K562 (cell line): ENCODE results near the gene RNF166. TPM values are rescaled to one million over a fixed set of nuclear protein-coding genes. Genes with fewer than 3 reads are reported as not detected.

Experiments used
- ATF1 ChIP-seq, 2 experiments: fragments of 450-650 bp in 1 of 2; IDR thresholded peaks; 2 replicates each; pipeline ENCODE4 v1.6.1; 2016; ENCODE audit warnings: missing compliant biosample characterization in 1 of 2, missing genetic modification characterization in 1 of 2
- FOS ChIP-seq: IDR thresholded peaks from 3 replicates; pipeline ENCODE4 v1.6.1; 2011; ENCODE audit not compliant: insufficient read length; ENCODE audit errors: extremely low read depth
- POLR2B ChIP-seq: fragments of 450-650 bp; IDR thresholded peaks from 2 replicates; pipeline ENCODE4 v1.6.1; 2018; ENCODE audit warnings: low read depth; ENCODE audit not compliant: partially characterized antibody
- TBL1XR1 ChIP-seq, 2 experiments: IDR thresholded peaks; 2 replicates each; pipeline ENCODE4 v1.6.1; 2012; ENCODE audit warnings: improper control_type of control experiment in 2 of 2, low read length in 2 of 2, mild to moderate bottlenecking in 1 of 2
- U2AF1 ChIP-seq: fragments of 200-400 bp; formaldehyde crosslinking; optimal IDR thresholded peaks from 2 replicates; pipeline ENCODE3; 2017; ENCODE audit warnings: mild to moderate bottlenecking, low read depth, low read length, moderate library complexity
- polyA plus RNA-seq, 8 experiments: library from polyadenylated mRNA; depleted of rRNA in 4 of 8; stranded (reverse) in 5 of 8; unstranded in 3 of 8; fragments of >200 nt; fragmentation: Nextera tagmentation in 2 of 8; fragmentation: Illumina TruSeq in 1 of 8; extraction: Ambion mirVana in 2 of 8; extraction: Trizol in 1 of 8; gene quantifications; 2 replicates each; pipeline versions ENCODE4 v1.2.1 to v1.2.3, GENCODE V29; 2011 to 2014; ENCODE audit warnings: inconsistent platforms in 1 of 8, missing spikeins in 1 of 8
- total RNA-seq, 7 experiments: library from RNA; depleted of rRNA in 6 of 7; stranded (reverse); fragments of >200 nt in 6 of 7; fragmentation: Illumina TruSeq in 2 of 7; extraction: Trizol in 2 of 7; gene quantifications; 2 replicates each; pipeline versions ENCODE4 v1.2.1 to v1.2.3, GENCODE V29; 2011 to 2021; ENCODE audit warnings: low replicate concordance in 1 of 7
- TF ChIP-seq, protein P1 (sequence below), 2 experiments: fragments of 450-650 bp; formaldehyde crosslinking in 1 of 2; IDR thresholded peaks; 2 replicates each; pipeline versions ENCODE4 v1.4.0 to v1.6.1; 2014 to 2020; ENCODE audit warnings: mild to moderate bottlenecking in 2 of 2, borderline replicate concordance in 1 of 2, low read depth in 1 of 2
- TF ChIP-seq, protein P2 (sequence below), 2 experiments: fragments of 450-650 bp; conservative IDR thresholded peaks; 2 replicates each; pipeline ENCODE4 v1.6.1; 2017; ENCODE audit warnings: mild to moderate bottlenecking in 2 of 2, moderate library complexity in 2 of 2
- TF ChIP-seq, protein P3 (sequence below): fragments of 250-450 bp; sonication (Bioruptor Pico); IDR thresholded peaks from 2 replicates; pipeline ENCODE4 v1.4.0; 2020; ENCODE audit warnings: mild to moderate bottlenecking
- TF ChIP-seq, protein P4 (sequence below): fragments of 450-650 bp; IDR thresholded peaks from 2 replicates; pipeline ENCODE4 v1.7.1; 2018; ENCODE audit warnings: mild to moderate bottlenecking, low read depth; ENCODE audit not compliant: partially characterized antibody

Gene RNF166
- total and polyA plus RNA-seq, 9 of the 15 experiments (the other 6 are each of a cell fraction or from before 2014, with no cell fraction given), result 0.56 to 60.3 (median 19.5) TPM

DNA sequence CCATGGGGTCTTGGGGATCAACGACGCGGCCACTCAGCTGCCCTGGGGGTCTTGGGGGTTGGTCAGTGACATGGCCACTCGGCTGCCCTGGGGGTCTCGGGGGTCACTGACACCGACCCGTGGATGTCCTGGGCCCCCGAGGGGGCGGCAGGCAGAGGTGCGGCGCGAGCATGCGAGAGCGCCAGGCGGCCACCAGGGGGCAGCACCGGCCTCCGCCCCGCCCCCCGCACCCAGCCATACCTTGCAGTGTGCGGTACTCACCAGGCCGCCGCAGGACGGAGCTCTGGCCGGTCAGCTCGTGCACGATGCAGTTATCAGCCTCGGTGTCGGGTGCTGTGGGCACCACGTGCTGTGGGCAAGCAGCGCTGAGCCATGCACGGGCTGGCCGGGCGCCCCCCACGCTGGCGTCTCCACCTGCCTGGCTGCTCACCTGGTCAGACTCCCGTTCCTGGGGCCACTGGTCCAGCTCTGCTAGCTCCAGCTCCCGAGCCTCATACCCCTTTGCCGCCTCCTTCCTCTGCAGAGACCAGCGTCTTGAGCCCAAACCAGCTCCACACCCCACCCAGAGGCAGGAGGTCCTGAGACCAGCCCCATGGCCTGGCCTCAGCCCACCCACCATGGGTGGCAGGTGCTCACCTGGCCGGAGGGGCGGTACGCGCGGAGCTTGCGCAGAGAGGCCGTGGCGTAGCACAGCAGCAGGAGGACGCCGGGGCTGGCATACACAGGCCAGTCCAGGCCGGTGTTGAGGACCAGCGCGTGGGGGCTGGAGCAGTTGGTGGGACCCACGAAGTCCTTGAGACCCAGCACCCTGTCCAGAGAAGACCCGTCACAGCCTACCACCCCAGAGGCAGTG lies 31.3 kb upstream of the RNF166 start (continued):
- TF ChIP-seq, protein P1, sequence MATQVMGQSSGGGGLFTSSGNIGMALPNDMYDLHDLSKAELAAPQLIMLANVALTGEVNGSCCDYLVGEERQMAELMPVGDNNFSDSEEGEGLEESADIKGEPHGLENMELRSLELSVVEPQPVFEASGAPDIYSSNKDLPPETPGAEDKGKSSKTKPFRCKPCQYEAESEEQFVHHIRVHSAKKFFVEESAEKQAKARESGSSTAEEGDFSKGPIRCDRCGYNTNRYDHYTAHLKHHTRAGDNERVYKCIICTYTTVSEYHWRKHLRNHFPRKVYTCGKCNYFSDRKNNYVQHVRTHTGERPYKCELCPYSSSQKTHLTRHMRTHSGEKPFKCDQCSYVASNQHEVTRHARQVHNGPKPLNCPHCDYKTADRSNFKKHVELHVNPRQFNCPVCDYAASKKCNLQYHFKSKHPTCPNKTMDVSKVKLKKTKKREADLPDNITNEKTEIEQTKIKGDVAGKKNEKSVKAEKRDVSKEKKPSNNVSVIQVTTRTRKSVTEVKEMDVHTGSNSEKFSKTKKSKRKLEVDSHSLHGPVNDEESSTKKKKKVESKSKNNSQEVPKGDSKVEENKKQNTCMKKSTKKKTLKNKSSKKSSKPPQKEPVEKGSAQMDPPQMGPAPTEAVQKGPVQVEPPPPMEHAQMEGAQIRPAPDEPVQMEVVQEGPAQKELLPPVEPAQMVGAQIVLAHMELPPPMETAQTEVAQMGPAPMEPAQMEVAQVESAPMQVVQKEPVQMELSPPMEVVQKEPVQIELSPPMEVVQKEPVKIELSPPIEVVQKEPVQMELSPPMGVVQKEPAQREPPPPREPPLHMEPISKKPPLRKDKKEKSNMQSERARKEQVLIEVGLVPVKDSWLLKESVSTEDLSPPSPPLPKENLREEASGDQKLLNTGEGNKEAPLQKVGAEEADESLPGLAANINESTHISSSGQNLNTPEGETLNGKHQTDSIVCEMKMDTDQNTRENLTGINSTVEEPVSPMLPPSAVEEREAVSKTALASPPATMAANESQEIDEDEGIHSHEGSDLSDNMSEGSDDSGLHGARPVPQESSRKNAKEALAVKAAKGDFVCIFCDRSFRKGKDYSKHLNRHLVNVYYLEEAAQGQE (IDR thresholded peaks at IDR 0.05; ENCODE audit: borderline replicate concordance), result peak; percentile 89
- TF ChIP-seq, protein P1 (CRISPR knock-in tag; IDR thresholded peaks at IDR 0.05; ENCODE audit: low read depth), result peak; percentile 50; the same call in 1 of the 2 replicates
- TF ChIP-seq POLR2B, result no peak
- TF ChIP-seq, protein P2, sequence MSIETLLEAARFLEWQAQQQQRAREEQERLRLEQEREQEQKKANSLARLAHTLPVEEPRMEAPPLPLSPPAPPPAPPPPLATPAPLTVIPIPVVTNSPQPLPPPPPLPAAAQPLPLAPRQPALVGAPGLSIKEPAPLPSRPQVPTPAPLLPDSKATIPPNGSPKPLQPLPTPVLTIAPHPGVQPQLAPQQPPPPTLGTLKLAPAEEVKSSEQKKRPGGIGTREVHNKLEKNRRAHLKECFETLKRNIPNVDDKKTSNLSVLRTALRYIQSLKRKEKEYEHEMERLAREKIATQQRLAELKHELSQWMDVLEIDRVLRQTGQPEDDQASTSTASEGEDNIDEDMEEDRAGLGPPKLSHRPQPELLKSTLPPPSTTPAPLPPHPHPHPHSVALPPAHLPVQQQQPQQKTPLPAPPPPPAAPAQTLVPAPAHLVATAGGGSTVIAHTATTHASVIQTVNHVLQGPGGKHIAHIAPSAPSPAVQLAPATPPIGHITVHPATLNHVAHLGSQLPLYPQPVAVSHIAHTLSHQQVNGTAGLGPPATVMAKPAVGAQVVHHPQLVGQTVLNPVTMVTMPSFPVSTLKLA (conservative IDR thresholded peaks at IDR 0.05), result peak; percentile 95 to 97
- TF ChIP-seq U2AF1, result peak; percentile 64
- TF ChIP-seq TBL1XR1 (IDR thresholded peaks at IDR 0.05; ENCODE audit: low read length in 2 of 2), result peak; percentile 59 to 79; a peak in 3 of 4 replicates
- no peak for TF ChIP-seq FOS
- no peak for TF ChIP-seq ATF1 (CRISPR knock-in tag; IDR thresholded peaks at IDR 0.05)
- peak; percentile 64 for TF ChIP-seq ATF1 (tag; IDR thresholded peaks at IDR 0.05)
- TF ChIP-seq, protein P3, sequence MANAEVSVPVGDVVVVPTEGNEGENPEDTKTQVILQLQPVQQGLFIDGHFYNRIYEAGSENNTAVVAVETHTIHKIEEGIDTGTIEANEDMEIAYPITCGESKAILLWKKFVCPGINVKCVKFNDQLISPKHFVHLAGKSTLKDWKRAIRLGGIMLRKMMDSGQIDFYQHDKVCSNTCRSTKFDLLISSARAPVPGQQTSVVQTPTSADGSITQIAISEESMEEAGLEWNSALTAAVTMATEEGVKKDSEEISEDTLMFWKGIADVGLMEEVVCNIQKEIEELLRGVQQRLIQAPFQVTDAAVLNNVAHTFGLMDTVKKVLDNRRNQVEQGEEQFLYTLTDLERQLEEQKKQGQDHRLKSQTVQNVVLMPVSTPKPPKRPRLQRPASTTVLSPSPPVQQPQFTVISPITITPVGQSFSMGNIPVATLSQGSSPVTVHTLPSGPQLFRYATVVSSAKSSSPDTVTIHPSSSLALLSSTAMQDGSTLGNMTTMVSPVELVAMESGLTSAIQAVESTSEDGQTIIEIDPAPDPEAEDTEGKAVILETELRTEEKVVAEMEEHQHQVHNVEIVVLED, result 0 out of 2 replicates have a peak, but pooled peaks have one; percentile 26
- TF ChIP-seq, protein P4, sequence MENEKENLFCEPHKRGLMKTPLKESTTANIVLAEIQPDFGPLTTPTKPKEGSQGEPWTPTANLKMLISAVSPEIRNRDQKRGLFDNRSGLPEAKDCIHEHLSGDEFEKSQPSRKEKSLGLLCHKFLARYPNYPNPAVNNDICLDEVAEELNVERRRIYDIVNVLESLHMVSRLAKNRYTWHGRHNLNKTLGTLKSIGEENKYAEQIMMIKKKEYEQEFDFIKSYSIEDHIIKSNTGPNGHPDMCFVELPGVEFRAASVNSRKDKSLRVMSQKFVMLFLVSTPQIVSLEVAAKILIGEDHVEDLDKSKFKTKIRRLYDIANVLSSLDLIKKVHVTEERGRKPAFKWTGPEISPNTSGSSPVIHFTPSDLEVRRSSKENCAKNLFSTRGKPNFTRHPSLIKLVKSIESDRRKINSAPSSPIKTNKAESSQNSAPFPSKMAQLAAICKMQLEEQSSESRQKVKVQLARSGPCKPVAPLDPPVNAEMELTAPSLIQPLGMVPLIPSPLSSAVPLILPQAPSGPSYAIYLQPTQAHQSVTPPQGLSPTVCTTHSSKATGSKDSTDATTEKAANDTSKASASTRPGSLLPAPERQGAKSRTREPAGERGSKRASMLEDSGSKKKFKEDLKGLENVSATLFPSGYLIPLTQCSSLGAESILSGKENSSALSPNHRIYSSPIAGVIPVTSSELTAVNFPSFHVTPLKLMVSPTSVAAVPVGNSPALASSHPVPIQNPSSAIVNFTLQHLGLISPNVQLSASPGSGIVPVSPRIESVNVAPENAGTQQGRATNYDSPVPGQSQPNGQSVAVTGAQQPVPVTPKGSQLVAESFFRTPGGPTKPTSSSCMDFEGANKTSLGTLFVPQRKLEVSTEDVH, result peak; percentile 57
